OCI-LY7 (cell line): ENCODE results near the gene GNAQ. TPM values are rescaled to one million over a fixed set of nuclear protein-coding genes. Genes with fewer than 3 reads are reported as not detected.

Source experiments
- BruUV-seq: library from RNA; stranded (reverse); fragments of 400-500 nt; replicated peaks from 2 replicates; lab custom pipeline; 2021; lab: Mats Ljungman, UMichigan
- CTCF ChIA-PET: fragments of 300-600 bp; sonication (Branson Sonifier 250); formaldehyde crosslinking; loops from one replicate; lab custom pipeline; 2022; ENCODE audit warnings: antibody characterized with exemption; ENCODE audit not compliant: unreplicated experiment; lab: Charles Lee
- POLR2A ChIA-PET: fragments of 300-600 bp; sonication (Branson Sonifier 250); formaldehyde crosslinking; loops from one replicate; lab custom pipeline; 2022; ENCODE audit warnings: antibody characterized with exemption; lab: Charles Lee
- DNase-seq: peaks from one replicate; pipeline ENCODE4 v3.0.0-alpha.2; 2015; ENCODE audit warnings: low spot score
- H2AFZ ChIP-seq: fragments of 200-600 bp; sonication (generic), shearing (Covaris generic); 2 replicates; pipeline ENCODE4 v1.6.1; 2014; ENCODE audit warnings: mild to moderate bottlenecking, antibody characterized with exemption, low read length, moderate library complexity
- H3K27ac ChIP-seq: fragments of 200-600 bp; sonication (generic); 2 replicates; pipeline ENCODE4 v1.5.1; 2014; ENCODE audit warnings: mixed run types, low read depth, mild to moderate bottlenecking, moderate library complexity, low read length, inconsistent platforms; ENCODE audit not compliant: poor library complexity, severe bottlenecking
- H3K36me3 ChIP-seq: fragments of 200-600 bp; sonication (generic); 2 replicates; pipeline ENCODE4 v1.6.1; 2014; ENCODE audit warnings: mild to moderate bottlenecking, antibody characterized with exemption, low read length, moderate library complexity, mixed read lengths; ENCODE audit not compliant: insufficient read depth
- H3K4me1 ChIP-seq: fragments of 200-600 bp; sonication (generic); 2 replicates; pipeline ENCODE4 v1.5.1; 2014; ENCODE audit warnings: mild to moderate bottlenecking, low read length; ENCODE audit not compliant: insufficient read depth, poor library complexity, severe bottlenecking
- H3K4me2 ChIP-seq: fragments of 200-600 bp; sonication (generic); 2 replicates; pipeline ENCODE4 v1.6.1; 2014; ENCODE audit warnings: mild to moderate bottlenecking, low read length
- H3K4me3 ChIP-seq: fragments of 200-600 bp; sonication (generic); 2 replicates; pipeline ENCODE4 v1.5.1; 2014; ENCODE audit warnings: mild to moderate bottlenecking, low read depth, low read length; ENCODE audit not compliant: poor library complexity, severe bottlenecking
- H3K79me2 ChIP-seq: fragments of 200-600 bp; sonication (generic); 2 replicates; pipeline ENCODE4 v1.6.1; 2016; ENCODE audit warnings: low read depth, mild to moderate bottlenecking, low read length, moderate library complexity, mixed read lengths; ENCODE audit not compliant: insufficient read depth
- H3K9me2 ChIP-seq: fragments of 200-600 bp; sonication (generic); 2 replicates; pipeline ENCODE4 v1.6.1; 2016; ENCODE audit warnings: mild to moderate bottlenecking, low read length, mixed read lengths; ENCODE audit not compliant: insufficient read depth
- H3K9me3 ChIP-seq: fragments of 200-600 bp; sonication (generic); 2 replicates; pipeline ENCODE4 v1.6.1; 2014; ENCODE audit warnings: mild to moderate bottlenecking, mixed run types, low read length, mixed read lengths
- H4K20me1 ChIP-seq: fragments of 200-600 bp; sonication (generic); 2 replicates; pipeline ENCODE4 v1.6.1; 2014; ENCODE audit warnings: mild to moderate bottlenecking, antibody characterized with exemption, low read length, moderate library complexity, mixed read lengths; ENCODE audit not compliant: insufficient read depth
- CTCF ChIP-seq: fragments of 200-600 bp; sonication (generic); conservative IDR thresholded peaks from 2 replicates; pipeline ENCODE4 v1.5.1; 2014; ENCODE audit warnings: mild to moderate bottlenecking, antibody characterized with exemption, low read length, moderate library complexity, mixed read lengths
- EZH2phosphoT487 ChIP-seq: fragments of 200-600 bp; sonication (generic); IDR thresholded peaks from 2 replicates; pipeline ENCODE4 v1.6.1; 2018; ENCODE audit warnings: low read depth, borderline replicate concordance, mild to moderate bottlenecking, mixed run types, antibody characterized with exemption, low read length, moderate library complexity, mixed read lengths
- intact Hi-C: fragments of 100-400 bp; cut with micrococcal nuclease; formaldehyde crosslinking; loops from one replicate; pipeline ENCODE4 v1.10.0; 2022; ENCODE audit not compliant: unreplicated experiment
- total RNA-seq, 2 experiments: library from RNA; depleted of rRNA in 1 of 2; stranded (reverse); fragments of >200 nt in 1 of 2; shearing (Covaris generic) in 1 of 2; gene quantifications; 2 replicates each; pipeline ENCODE4 v1.2.3, GENCODE V29; 2014 to 2022

GNAQ gene
- total RNA-seq, 2 experiments from 2014 or later, result not detected

- H3K4me2 ChIP-seq, result no peak overlapping the region
- DNase-seq, result no peak
- intact Hi-C loops, result no loop called here
- no peaks in the 10 kb centered on the region for H3K36me3 ChIP-seq
- H2AFZ ChIP-seq, result no peak overlapping the region
- no peaks in the 10 kb centered on the region for H3K9me3 ChIP-seq
- H3K9me2 ChIP-seq, result no peaks in the 10 kb centered on the region
- BruUV-seq, result no TSS peak
- CTCF ChIA-PET, result no interaction called here
- TF ChIP-seq CTCF, result no peak
- TF ChIP-seq EZH2phosphoT487, result no peak
- no peak overlapping the region for H3K27ac ChIP-seq
- no peak overlapping the region for H3K4me3 ChIP-seq
- no peaks in the 10 kb centered on the region for H4K20me1 ChIP-seq
- POLR2A ChIA-PET, result no interaction called here
- no peaks in the 10 kb centered on the region for H3K4me1 ChIP-seq
- no peaks in the 10 kb centered on the region for H3K79me2 ChIP-seq
These were observed 63.1 kb downstream of the GNAQ start for GRCh38 chr9:77968506-77968905.

- intact Hi-C loops, result no loop called here
- Histone ChIP-seq H3K36me3 (no peaks in the 10 kb centered on the region), H3K4me2 (no peak overlapping the region), H4K20me1 (no peaks in the 10 kb centered on the region), H3K9me2 (no peaks in the 10 kb centered on the region), H2AFZ (no peak overlapping the region), H3K4me1 (no peaks in the 10 kb centered on the region), H3K79me2 (no peaks in the 10 kb centered on the region), H3K9me3 (no peaks in the 10 kb centered on the region), H3K4me3 (no peak overlapping the region), H3K27ac (no peak overlapping the region)
- no peak for DNase-seq
- no TSS peak for BruUV-seq
- TF ChIP-seq EZH2phosphoT487 (no peak), CTCF (no peak)
- ChIA-PET POLR2A (no interaction called here), CTCF (no interaction called here)
These were observed 64.9 kb downstream of the GNAQ start for GRCh38 chr9:77966718-77967117.

- H3K4me1 ChIP-seq, result no peaks in the 10 kb centered on the region
- no peaks in the 10 kb centered on the region for H4K20me1 ChIP-seq
- TF ChIP-seq EZH2phosphoT487 (no peak), CTCF (no peak)
- CTCF ChIA-PET, result no interaction called here
- intact Hi-C loops, result no loop called here
- POLR2A ChIA-PET, result no interaction called here
- H3K4me2 ChIP-seq, result no peak overlapping the region
- no peak for DNase-seq
- BruUV-seq, result no TSS peak
- H3K36me3 ChIP-seq, result no peaks in the 10 kb centered on the region
- H3K27ac ChIP-seq, result no peak overlapping the region
- H2AFZ ChIP-seq, result no peak overlapping the region
- H3K4me3 ChIP-seq, result no peak overlapping the region
- no peaks in the 10 kb centered on the region for H3K9me2 ChIP-seq
- no peaks in the 10 kb centered on the region for H3K9me3 ChIP-seq
- H3K79me2 ChIP-seq, result no peaks in the 10 kb centered on the region
These were observed 66.0 kb downstream of the GNAQ start for GRCh38 chr9:77965445-77966123.
